GM12878 (cell line): ENCODE results near the gene ELP6. TPM values are rescaled to one million over a fixed set of nuclear protein-coding genes. Genes with fewer than 3 reads are reported as not detected.

ENCODE experiments used
- ATAC-seq: fragments of 200-7000 bp; cut with Tn5 transposase; 3 replicates; pipeline ENCODE4 v1.9.1; 2020; ENCODE audit warnings: mild to moderate bottlenecking, moderate library complexity
- BruUV-seq: library from RNA; stranded (reverse); fragments of 400-500 nt; replicated peaks from 2 replicates; lab custom pipeline; 2021; lab: Mats Ljungman, UMichigan
- CTCF ChIA-PET: fragments of 300-600 bp; sonication (Branson Sonifier 250); formaldehyde crosslinking; extraction: SDS; loops from one replicate; lab custom pipeline; 2021; ENCODE audit warnings: inconsistent platforms; lab: Yijun Ruan, JAX
- POLR2A ChIA-PET: fragments of 350-600 bp; formaldehyde crosslinking; extraction: SDS; loops from one replicate; lab custom pipeline; 2021; ENCODE audit warnings: inconsistent platforms; lab: Charles Lee
- RAD21 ChIA-PET: fragments of 300-600 bp; sonication (Branson Sonifier 250); formaldehyde crosslinking; loops from one replicate; lab custom pipeline; 2023; ENCODE audit warnings: antibody characterized with exemption; ENCODE audit not compliant: unreplicated experiment; lab: Charles Lee
- SMC1A ChIA-PET: fragments of 300-600 bp; sonication (Branson Sonifier 250); formaldehyde crosslinking; loops from one replicate; lab custom pipeline; 2023; ENCODE audit not compliant: unreplicated experiment, uncharacterized antibody; lab: Charles Lee
- DNase-seq: peaks from one replicate; pipeline ENCODE4 v3.0.0-alpha.2; 2011; ENCODE audit warnings: low read depth, low spot score
- FAIRE-seq: peaks from 3 replicates; lab custom pipeline; 2011; peaks lifted over from hg19 to GRCh38; lab: Jason Lieb, UNC
- H2AFZ ChIP-seq: 2 replicates; pipeline ENCODE4 v1.6.0; 2011; ENCODE audit warnings: low read depth, low read length, control low read depth; ENCODE audit not compliant: control insufficient read depth
- H3K27ac ChIP-seq: 2 replicates; pipeline ENCODE4 v1.5.1; 2011; ENCODE audit warnings: control low read depth; ENCODE audit not compliant: control insufficient read depth, insufficient read depth
- H3K27me3 ChIP-seq, 2 experiments: replicated peaks in 1 of 2; 2 replicates each; pipeline versions ENCODE4 v1.6.0 to v1.6.1; 2011; ENCODE audit warnings: low read length in 1 of 2; ENCODE audit not compliant: control insufficient read depth in 2 of 2, insufficient read depth in 2 of 2
- H3K36me3 ChIP-seq, 2 experiments: 2 replicates each; pipeline ENCODE4 v1.5.1; 2011; ENCODE audit warnings: low read length in 1 of 2; ENCODE audit not compliant: control insufficient read depth in 2 of 2, insufficient read depth in 2 of 2
- H3K4me1 ChIP-seq: 2 replicates; pipeline ENCODE4 v1.6.1; 2011; ENCODE audit warnings: mild to moderate bottlenecking, low read length, moderate library complexity, mixed read lengths; ENCODE audit not compliant: control insufficient read depth, insufficient read depth
- H3K4me2 ChIP-seq: 2 replicates; pipeline ENCODE4 v1.6.0; 2011; ENCODE audit warnings: control low read depth; ENCODE audit not compliant: control insufficient read depth, insufficient read depth
- H3K4me3 ChIP-seq: fragments of 200-600 bp; sonication (generic); 2 replicates; pipeline ENCODE4 v1.5.1; 2016
- H3K79me2 ChIP-seq: 2 replicates; pipeline ENCODE4 v1.6.0; 2011; ENCODE audit warnings: low read length; ENCODE audit not compliant: control insufficient read depth, insufficient read depth
- H3K9ac ChIP-seq: 2 replicates; pipeline ENCODE4 v1.8.0; 2011; ENCODE audit warnings: low read length, control low read depth, mixed read lengths; ENCODE audit not compliant: control insufficient read depth, insufficient read depth
- H3K9me3 ChIP-seq: replicated peaks from 3 replicates; pipeline ENCODE4 v1.5.1; 2011; ENCODE audit warnings: mild to moderate bottlenecking, low read length; ENCODE audit not compliant: control insufficient read depth, insufficient read depth
- H4K20me1 ChIP-seq: 2 replicates; pipeline ENCODE4 v1.6.0; 2011; ENCODE audit not compliant: control insufficient read depth, insufficient read depth
- BACH1 ChIP-seq: fragments of 450-650 bp; IDR thresholded peaks from 2 replicates; pipeline ENCODE4 v1.6.1; 2017; ENCODE audit warnings: mild to moderate bottlenecking, borderline replicate concordance
- GATAD2B ChIP-seq: fragments of 450-650 bp; conservative IDR thresholded peaks from 2 replicates; pipeline ENCODE4 v1.6.1; 2017; ENCODE audit warnings: low read depth, mild to moderate bottlenecking, moderate library complexity
- RB1 ChIP-seq: fragments of 450-650 bp; formaldehyde crosslinking; IDR thresholded peaks from 2 replicates; pipeline ENCODE4 v1.6.1; 2017; ENCODE audit warnings: mild to moderate bottlenecking, borderline replicate concordance
- RBBP5 ChIP-seq: fragments of 200-600 bp; sonication (generic); conservative IDR thresholded peaks from 2 replicates; pipeline ENCODE4 v1.6.1; 2016
- SMARCA5 ChIP-seq: fragments of 450-650 bp; IDR thresholded peaks from 2 replicates; pipeline ENCODE4 v1.6.1; 2017; ENCODE audit warnings: mild to moderate bottlenecking
- WGBS: methylation state at CpG from one replicate; pipeline ENCODE4 v1.1.6; 2016; ENCODE audit warnings: low lambda C conversion rate; ENCODE audit not compliant: insufficient replicate concordance, insufficient coverage; ENCODE audit errors: missing lambda C conversion rate; 5-methylcytosine and 5-hydroxymethylcytosine counted together
- in situ Hi-C: fragments of 300-500 bp; cut with MboI; formaldehyde crosslinking; loops from 9 replicates; pipeline ENCODE4 v1.14.3; 2018; ENCODE audit warnings: mixed read lengths
- intact Hi-C: fragments of 100-400 bp; cut with micrococcal nuclease; formaldehyde crosslinking; loops from one replicate; pipeline ENCODE4 v1.14.2; 2022; ENCODE audit not compliant: unreplicated experiment
- polyA plus RNA-seq, 11 experiments: library from polyadenylated mRNA; depleted of rRNA in 4 of 11; unstranded in 6 of 11; stranded (reverse) in 5 of 11; fragments of >200 nt; fragmentation: Nextera tagmentation in 4 of 11; fragmentation: Illumina TruSeq in 1 of 11; extraction: Ambion mirVana in 4 of 11; extraction: Trizol in 1 of 11; gene quantifications; 1 replicate in 1 of 11; 2 replicates in 10 of 11; pipeline versions ENCODE4 v1.2.1 to v1.2.3, GENCODE V29; 2011 to 2016; ENCODE audit warnings: inconsistent platforms in 2 of 11, missing spikeins in 2 of 11, low read depth in 1 of 11
- total RNA-seq, 4 experiments: library from RNA; depleted of rRNA in 3 of 4; stranded (reverse); fragments of >200 nt in 3 of 4; fragmentation: Illumina TruSeq in 1 of 4; extraction: Trizol in 1 of 4; gene quantifications; 2 replicates each; pipeline versions ENCODE4 v1.2.1 to v1.2.3, GENCODE V29; 2013 to 2021
- TF ChIP-seq, protein P1 (sequence below): fragments of 450-650 bp; formaldehyde crosslinking; IDR thresholded peaks from 2 replicates; pipeline ENCODE4 v1.4.0; 2020; ENCODE audit warnings: mild to moderate bottlenecking, moderate library complexity
- TF ChIP-seq, protein P2 (sequence below): fragments of 450-650 bp; IDR thresholded peaks from 2 replicates; pipeline ENCODE4 v1.6.1; 2017; ENCODE audit warnings: mild to moderate bottlenecking, moderate library complexity

Gene ELP6
- total and polyA plus RNA-seq, 10 of the 15 experiments (the other 5 are each of a cell fraction or from before 2014, with no cell fraction given): 39.5 to 83.3 (median 50.2) TPM

DNA sequence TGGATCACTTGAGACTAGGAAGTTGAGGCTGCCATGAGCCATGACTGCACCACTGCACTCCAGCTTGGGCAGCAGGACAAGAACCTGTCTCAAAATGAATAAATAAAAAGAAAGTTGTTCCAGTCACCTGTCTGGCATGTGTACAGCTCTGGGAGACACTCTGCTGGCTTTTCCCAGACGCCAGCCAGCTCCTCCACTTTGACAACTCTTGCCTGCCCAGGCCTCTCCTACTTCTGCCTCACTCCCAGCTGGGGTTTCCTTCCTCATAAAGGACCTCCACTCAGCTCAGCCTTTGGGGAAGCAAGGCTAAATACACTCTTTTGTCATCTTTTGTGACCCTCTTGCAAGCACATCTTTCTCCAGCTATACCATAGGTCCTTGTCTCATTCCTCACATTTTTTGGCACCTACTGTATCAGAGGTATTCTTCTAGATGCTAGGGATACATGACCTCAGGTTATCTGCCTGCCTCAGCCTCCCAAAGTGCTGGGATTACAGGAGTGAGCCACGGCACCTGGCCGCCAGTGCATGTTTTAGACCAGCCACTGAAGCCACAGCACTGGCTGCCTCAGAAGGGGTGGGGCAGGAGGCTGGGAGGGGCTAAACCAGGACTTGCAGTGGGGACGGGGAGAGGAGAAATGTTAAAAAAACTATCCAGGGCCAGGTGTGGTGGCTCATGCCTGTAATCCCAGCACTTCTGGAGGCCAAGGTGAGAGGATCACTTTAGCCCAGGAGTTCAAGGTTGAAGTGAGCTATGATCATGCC, 10.0 kb upstream of the ELP6 start:
- no peaks in the 10 kb centered on the region; a peak in 1 of 4 replicates for H3K27me3 ChIP-seq
- no peak overlapping the region for H3K9ac ChIP-seq
- FAIRE-seq (no peak), ATAC-seq (no peak), DNase-seq (no peak)
- H4K20me1 ChIP-seq: no peaks in the 10 kb centered on the region
- no TSS peak for BruUV-seq
- in situ Hi-C loops (loop anchor here (5.0 to 10.0 kb wide), 2 partner anchors 264 to 631 kb away; no protein-coding TSS in a partner anchor), intact Hi-C loops (loop anchor here (5.0 to 10.0 kb wide), 3 partner anchors 131 to 631 kb away; no protein-coding TSS in a partner anchor)
- RAD21 ChIA-PET: interaction anchor here (0.9 to 2.5 kb wide), 10 partner anchors 10 to 636 kb away, joined by 3 to 43 read pairs (median 5); no protein-coding TSS in a partner anchor
- no peak overlapping the region for H2AFZ ChIP-seq
- no peaks in the 10 kb centered on the region for H3K36me3 ChIP-seq
- no peaks in the 10 kb centered on the region for H3K79me2 ChIP-seq
- SMC1A ChIA-PET: interaction anchor here (0.9 to 2.3 kb wide), 8 partner anchors 11 to 279 kb away, joined by 3 to 13 read pairs (median 5); partner anchors contain the start of gene DHX30
- WGBS: 67% methylated on average over 4 of the region's 4 CpGs
- CTCF ChIA-PET: interaction anchor here (1.1 to 5.3 kb wide), 14 partner anchors 10 to 913 kb away, joined by 3 to 83 read pairs (median 9); partner anchors contain the start of genes DHX30 and ELP6
- H3K9me3 ChIP-seq: no peaks in the 10 kb centered on the region
- H3K4me1 ChIP-seq: peaks cover 6% of the 10 kb centered on the region; the same call in 1 of the 2 replicates
- TF ChIP-seq GATAD2B (no peak), SMARCA5 (no peak), RB1 (no peak), BACH1 (no peak), RBBP5 (no peak)
- TF ChIP-seq, protein P1, sequence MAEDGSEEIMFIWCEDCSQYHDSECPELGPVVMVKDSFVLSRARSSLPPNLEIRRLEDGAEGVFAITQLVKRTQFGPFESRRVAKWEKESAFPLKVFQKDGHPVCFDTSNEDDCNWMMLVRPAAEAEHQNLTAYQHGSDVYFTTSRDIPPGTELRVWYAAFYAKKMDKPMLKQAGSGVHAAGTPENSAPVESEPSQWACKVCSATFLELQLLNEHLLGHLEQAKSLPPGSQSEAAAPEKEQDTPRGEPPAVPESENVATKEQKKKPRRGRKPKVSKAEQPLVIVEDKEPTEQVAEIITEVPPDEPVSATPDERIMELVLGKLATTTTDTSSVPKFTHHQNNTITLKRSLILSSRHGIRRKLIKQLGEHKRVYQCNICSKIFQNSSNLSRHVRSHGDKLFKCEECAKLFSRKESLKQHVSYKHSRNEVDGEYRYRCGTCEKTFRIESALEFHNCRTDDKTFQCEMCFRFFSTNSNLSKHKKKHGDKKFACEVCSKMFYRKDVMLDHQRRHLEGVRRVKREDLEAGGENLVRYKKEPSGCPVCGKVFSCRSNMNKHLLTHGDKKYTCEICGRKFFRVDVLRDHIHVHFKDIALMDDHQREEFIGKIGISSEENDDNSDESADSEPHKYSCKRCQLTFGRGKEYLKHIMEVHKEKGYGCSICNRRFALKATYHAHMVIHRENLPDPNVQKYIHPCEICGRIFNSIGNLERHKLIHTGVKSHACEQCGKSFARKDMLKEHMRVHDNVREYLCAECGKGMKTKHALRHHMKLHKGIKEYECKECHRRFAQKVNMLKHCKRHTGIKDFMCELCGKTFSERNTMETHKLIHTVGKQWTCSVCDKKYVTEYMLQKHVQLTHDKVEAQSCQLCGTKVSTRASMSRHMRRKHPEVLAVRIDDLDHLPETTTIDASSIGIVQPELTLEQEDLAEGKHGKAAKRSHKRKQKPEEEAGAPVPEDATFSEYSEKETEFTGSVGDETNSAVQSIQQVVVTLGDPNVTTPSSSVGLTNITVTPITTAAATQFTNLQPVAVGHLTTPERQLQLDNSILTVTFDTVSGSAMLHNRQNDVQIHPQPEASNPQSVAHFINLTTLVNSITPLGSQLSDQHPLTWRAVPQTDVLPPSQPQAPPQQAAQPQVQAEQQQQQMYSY: no peak
- TF ChIP-seq, protein P2, sequence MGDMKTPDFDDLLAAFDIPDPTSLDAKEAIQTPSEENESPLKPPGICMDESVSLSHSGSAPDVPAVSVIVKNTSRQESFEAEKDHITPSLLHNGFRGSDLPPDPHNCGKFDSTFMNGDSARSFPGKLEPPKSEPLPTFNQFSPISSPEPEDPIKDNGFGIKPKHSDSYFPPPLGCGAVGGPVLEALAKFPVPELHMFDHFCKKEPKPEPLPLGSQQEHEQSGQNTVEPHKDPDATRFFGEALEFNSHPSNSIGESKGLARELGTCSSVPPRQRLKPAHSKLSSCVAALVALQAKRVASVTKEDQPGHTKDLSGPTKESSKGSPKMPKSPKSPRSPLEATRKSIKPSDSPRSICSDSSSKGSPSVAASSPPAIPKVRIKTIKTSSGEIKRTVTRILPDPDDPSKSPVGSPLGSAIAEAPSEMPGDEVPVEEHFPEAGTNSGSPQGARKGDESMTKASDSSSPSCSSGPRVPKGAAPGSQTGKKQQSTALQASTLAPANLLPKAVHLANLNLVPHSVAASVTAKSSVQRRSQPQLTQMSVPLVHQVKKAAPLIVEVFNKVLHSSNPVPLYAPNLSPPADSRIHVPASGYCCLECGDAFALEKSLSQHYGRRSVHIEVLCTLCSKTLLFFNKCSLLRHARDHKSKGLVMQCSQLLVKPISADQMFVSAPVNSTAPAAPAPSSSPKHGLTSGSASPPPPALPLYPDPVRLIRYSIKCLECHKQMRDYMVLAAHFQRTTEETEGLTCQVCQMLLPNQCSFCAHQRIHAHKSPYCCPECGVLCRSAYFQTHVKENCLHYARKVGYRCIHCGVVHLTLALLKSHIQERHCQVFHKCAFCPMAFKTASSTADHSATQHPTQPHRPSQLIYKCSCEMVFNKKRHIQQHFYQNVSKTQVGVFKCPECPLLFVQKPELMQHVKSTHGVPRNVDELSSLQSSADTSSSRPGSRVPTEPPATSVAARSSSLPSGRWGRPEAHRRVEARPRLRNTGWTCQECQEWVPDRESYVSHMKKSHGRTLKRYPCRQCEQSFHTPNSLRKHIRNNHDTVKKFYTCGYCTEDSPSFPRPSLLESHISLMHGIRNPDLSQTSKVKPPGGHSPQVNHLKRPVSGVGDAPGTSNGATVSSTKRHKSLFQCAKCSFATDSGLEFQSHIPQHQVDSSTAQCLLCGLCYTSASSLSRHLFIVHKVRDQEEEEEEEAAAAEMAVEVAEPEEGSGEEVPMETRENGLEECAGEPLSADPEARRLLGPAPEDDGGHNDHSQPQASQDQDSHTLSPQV: no peak
- no peak overlapping the region for H3K4me2 ChIP-seq
- H3K4me3 ChIP-seq: no peak overlapping the region
- H3K27ac ChIP-seq: no peak overlapping the region
- POLR2A ChIA-PET: no interaction called here
